GM13976 (cell line): ENCODE measurements around the gene IER5.
A peak's percentile ranks its signal among the peaks of the same experiment; 100 is the strongest.

Source experiments
- DNase-seq: peaks from one replicate; pipeline ENCODE4 v3.0.0; 2012; ENCODE audit warnings: low spot score
- CTCF ChIP-seq: IDR thresholded peaks from 2 replicates; pipeline ENCODE4 v1.5.1; 2012; ENCODE audit warnings: borderline replicate concordance, mild to moderate bottlenecking; ENCODE audit not compliant: insufficient read depth; ENCODE audit errors: extremely low read depth, missing control alignments, control extremely low read depth
- in situ Hi-C: fragments of 300-500 bp; cut with MboI; formaldehyde crosslinking; loops from one replicate; pipeline ENCODE4 v1.12.0; 2022; ENCODE audit warnings: low sequenced_read_pairs, mixed read lengths, inconsistent platforms; ENCODE audit not compliant: unreplicated experiment

IER5 gene

GRCh38 chr1:181084606-181084969, 3.9 kb upstream of the IER5 start:
- DNase-seq = no peak
- in situ Hi-C loops = no loop called here

GRCh38 chr1:181086091-181086490, 2.4 kb upstream of the IER5 start:
- in situ Hi-C loops = no loop called here
- no peak for DNase-seq
- no peak for TF ChIP-seq CTCF

More at GRCh38 chr1:181084606-181084969, 3.9 kb upstream of the IER5 start:
- TF ChIP-seq CTCF = no peak

- DNase-seq = no peak
- in situ Hi-C loops = no loop called here
- no peak for TF ChIP-seq CTCF
Observed at GRCh38 chr1:181086926-181087325, 1.6 kb upstream of the IER5 start.

- peak; percentile 53 for DNase-seq
- in situ Hi-C loops = no loop called here
- no peak for TF ChIP-seq CTCF
Observed at GRCh38 chr1:181087400-181087901, 1.0 kb upstream of the IER5 start.

GRCh38 chr1:181089017-181089675, 646 bp downstream of the IER5 start:
- DNase-seq = no peak
- TF ChIP-seq CTCF = no peak
- in situ Hi-C loops = no loop called here

GRCh38 chr1:181089676-181090544, 1.4 kb downstream of the IER5 start:
- in situ Hi-C loops = loop anchor here (5.0 kb wide), 1 partner anchor 47 kb away; no protein-coding TSS in a partner anchor
- peak; percentile 68 for DNase-seq
- no peak for TF ChIP-seq CTCF
